Inferior parietal cortex (tissue), 1 donor: Measurements from ENCODE around the gene TRABD.

Source experiments
- DNase-seq: peaks from one replicate; pipeline ENCODE4 v3.0.0-alpha.2; 2016; ENCODE audit errors: extremely low spot score

TRABD gene

DNA sequence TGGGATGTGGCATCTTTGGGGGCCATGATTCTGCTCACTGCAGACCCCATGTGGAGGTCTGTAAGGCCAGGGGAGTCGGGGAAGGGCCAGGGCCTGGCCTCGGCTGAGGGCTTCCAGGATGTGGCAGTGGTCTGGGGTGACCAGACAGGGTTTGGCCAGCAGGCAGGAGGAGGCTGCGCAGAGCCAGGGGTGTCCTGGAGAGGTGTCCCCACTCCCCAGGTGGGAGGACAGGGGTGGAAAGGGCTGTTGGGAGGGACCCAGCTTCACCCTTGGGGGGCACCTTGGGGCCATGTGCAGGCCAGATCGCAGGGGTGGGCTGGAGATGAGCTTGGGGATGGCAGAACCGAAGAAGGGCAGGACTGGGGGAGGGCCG is 11.7 kb upstream of the TRABD start:
- no peak for DNase-seq

GRCh38 chr22:50174382-50175190 is 11.1 kb upstream of the TRABD start:
- no peak for DNase-seq

DNA sequence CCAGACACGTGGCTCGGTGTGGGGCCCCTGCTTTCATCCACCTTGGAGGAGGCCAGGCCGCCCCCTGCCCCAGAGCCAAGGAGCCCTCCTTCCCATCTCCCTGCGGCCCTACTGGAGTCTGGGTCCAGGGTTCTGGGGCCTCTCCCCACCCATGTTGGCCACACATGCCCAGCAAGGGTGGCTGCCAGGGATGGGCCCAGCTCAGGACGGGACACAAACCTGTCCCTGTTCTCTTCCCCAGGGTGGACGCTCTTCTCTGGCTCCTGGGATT is 10.6 kb upstream of the TRABD start:
- DNase-seq, result no peak

- no peak for DNase-seq
Observed at GRCh38 chr22:50175921-50176849, 9.5 kb upstream of the TRABD start.

DNA sequence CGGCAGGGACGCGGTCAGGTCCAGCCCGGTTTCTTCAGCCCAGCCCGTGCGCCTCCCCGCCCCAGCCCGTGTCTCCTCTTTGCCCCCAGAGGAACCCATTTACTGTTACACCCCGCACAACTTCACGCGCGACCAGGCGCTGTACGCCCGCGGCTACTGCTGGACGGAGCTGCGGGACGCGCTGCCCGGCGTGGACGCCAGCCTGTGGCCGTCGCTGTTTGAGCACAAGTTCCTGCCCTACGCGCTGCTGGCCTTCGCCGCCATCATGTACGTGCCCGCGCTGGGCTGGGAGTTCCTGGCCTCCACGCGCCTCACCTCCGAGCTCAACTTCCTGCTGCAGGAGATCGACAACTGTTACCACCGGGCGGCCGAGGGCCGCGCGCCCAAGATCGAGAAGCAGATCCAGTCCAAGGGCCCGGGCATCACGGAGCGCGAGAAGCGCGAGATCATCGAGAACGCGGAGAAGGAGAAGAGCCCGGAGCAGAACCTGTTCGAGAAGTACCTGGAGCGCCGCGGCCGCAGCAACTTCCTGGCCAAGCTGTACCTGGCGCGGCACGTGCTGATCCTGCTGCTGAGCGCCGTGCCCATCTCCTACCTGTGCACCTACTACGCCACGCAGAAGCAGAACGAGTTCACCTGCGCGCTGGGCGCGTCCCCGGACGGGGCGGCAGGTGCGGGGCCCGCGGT is 8.7 kb upstream of the TRABD start:
- no peak for DNase-seq

DNA sequence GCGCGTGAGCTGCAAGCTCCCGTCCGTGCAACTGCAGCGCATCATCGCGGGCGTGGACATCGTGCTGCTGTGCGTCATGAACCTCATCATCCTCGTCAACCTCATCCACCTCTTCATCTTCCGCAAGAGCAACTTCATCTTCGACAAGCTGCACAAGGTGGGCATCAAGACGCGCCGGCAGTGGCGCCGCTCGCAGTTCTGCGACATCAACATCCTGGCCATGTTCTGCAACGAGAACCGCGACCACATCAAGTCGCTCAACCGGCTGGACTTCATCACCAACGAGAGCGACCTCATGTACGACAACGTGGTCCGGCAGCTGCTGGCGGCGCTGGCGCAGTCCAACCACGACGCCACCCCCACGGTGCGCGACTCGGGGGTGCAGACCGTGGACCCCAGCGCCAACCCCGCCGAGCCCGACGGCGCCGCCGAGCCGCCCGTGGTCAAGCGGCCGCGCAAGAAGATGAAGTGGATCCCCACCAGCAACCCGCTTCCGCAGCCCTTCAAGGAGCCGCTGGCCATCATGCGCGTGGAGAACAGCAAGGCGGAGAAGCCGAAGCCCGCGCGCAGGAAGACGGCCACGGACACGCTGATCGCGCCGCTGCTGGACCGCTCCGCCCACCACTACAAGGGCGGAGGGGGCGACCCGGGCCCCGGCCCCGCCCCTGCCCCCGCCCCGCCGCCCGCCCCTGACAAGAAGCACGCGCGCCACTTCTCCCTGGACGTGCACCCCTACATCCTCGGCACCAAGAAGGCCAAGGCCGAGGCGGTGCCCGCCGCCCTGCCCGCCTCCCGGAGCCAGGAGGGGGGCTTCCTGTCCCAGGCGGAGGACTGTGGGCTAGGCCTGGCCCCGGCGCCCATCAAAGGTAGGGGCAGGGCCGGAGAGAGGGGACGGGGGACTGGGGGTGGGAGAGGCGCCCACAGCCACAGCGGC is 7.9 kb upstream of the TRABD start:
- no peak for DNase-seq

DNA sequence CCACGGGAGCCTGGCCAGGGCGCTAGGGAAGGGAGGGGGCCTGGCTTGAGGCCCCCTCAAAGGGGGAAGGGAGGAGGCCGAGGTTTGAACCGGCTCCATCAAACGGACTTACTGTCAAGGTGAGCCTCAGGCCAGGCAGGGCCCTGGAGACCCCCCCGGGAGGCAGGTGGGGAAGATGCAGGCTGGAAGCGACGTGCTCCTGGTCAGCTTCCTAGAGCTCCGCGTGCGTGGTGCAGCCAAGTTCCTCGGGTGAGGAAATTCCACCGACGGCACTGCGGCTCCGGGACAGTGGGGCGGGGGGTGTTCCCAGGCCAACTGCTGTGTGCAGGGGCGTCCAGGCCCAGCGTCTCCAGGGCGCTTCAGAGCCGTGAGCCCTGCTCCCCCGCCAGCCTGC is 7.2 kb upstream of the TRABD start:
- no peak for DNase-seq

DNA sequence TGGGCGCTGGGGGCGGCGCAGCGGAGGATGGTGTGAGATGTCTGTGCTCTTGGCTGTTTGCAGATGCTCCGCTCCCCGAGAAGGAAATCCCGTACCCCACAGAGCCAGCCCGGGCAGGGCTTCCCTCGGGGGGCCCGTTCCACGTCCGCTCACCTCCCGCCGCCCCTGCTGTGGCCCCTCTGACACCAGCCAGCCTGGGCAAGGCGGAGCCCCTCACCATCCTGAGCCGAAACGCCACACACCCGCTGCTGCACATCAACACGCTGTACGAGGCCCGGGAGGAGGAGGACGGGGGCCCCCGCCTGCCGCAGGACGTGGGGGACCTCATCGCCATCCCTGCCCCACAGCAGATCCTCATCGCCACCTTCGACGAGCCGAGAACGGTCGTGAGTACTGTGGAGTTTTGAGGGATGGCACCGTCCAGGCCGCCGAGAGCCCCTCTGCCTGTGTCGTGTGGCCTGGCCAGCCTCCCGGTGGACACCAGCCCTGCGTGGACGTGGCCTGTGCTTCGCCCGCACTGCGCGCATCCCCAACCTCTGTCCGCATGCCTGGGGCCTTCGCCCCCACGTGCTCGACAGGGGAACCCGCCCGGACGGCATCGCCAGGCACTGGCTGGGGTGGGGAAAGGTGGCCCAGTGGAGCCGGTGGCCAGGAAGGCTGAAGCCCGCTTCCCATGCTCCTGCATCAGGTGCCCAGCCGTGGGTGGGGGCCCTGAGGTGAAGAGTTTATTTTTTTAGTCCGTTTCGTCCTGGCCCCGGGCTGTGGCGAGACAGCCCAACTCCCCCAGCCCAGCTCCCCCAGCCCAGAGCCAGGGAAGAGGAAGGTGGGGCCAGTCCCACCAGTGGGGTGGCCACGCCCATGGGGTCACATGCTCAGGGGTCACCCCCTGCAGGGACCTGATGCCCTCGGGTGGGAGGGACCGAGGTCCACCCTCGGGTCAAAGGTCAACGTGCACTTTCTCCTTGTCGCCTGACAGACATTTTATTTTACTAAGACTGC is 6.5 kb upstream of the TRABD start:
- DNase-seq, result no peak

GRCh38 chr22:50179937-50180726 is 5.6 kb upstream of the TRABD start:
- no peak for DNase-seq

GRCh38 chr22:50180727-50181521 is 4.8 kb upstream of the TRABD start:
- no peak for DNase-seq

- DNase-seq, result no peak
Observed at GRCh38 chr22:50182176-50183081, 3.3 kb upstream of the TRABD start.

- DNase-seq, result no peak
Observed at GRCh38 chr22:50183141-50183971, 2.4 kb upstream of the TRABD start.

DNA sequence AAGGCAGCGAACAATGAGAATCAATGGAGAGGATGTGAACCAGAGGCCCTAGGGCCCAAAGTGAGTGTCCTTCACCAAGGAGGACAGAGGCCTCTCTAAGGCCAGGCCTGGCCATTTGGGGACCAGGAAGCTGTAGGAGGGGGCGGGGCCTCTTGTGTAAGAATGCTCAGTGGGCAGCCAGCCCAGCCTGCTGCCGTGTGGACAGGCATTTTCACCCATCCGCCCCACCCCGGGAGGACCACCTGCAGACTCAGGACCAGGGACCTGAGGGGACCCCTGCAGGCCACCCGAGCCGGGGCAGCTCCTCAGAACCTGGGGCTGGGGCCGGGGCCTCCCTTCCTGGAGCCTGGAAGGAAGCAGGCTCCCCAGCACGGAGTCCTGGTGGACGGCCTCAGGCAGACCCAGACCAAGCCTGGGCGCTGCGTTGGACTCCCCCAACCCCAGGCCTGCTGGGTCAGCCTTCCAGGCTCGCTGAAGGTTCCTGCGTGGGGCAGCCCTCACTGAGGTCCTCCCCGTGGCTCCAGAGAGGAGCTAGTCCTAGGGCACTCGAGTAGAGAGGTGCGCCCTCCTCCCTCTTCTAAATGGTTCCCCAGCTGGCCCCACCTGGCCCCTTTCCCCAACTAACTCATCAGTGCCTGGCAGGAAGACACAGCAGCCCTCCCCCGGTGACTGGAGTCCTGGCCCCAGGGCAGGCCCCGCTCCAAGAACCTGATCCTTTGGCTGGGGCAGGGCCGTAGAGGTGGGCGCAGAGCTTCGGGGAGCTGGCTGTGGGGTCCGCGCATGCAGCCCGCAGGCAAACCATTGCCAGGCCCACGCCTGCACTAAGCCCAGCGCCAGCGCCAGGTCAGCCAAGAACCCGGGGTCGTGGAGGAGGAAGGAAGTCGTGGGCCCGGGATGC is 1.5 kb upstream of the TRABD start:
- DNase-seq, result no peak

DNA sequence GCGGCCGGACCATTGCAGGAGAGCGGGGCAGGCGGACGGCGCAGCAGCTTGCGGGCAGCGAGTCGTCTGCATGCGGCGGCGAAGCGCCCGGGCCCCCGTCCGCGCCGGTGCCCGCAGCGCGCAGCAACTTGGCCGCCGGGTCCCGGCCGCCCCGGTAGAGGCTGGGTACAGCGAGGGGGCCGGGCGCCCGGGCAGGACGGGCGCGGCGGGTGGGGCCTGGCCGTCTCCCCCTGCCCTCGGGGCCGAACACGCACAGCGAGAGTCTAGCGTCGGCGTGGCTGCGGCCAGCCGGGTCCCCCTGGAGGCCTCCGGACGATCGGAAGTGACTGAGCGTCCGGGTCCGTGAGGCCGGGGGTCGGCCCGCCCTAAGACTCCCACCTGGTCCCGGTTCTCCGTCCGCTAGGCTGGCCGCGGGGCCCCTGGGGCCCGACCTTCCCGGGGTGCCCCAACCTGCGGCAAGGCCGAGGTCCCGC is 775 bp upstream of the TRABD start:
- DNase-seq, result no peak

- DNase-seq, result no peak
Observed at GRCh38 chr22:50186181-50186714, 535 bp downstream of the TRABD start.
